Adrenal gland (tissue), 5 donors: ENCODE measurements around the gene RND3.

Source experiments
- CTCF ChIP-seq, 6 experiments: fragments of 450-650 bp in 4 of 6; fragments of 200-600 bp in 2 of 6; sonication (generic) in 1 of 6; IDR thresholded peaks; 1 replicate in 5 of 6; 2 replicates in 1 of 6; pipeline versions ENCODE4 v1.5.1 to v1.8.0; 2016 to 2021; ENCODE audit warnings: antibody characterized with exemption in 6 of 6, mild to moderate bottlenecking in 2 of 6, moderate library complexity in 1 of 6
- POLR2A ChIP-seq, 2 donors: fragments of 450-650 bp; IDR thresholded peaks; one replicate each; pipeline ENCODE4 v1.6.1; 2017; ENCODE audit warnings: antibody characterized with exemption in 2 of 2, mild to moderate bottlenecking in 2 of 2, moderate library complexity in 1 of 2
- donor health status: DM: no; HTN: no; CAD: no.

- no peak for TF ChIP-seq CTCF (IDR thresholded peaks at IDR 0.05)
- TF ChIP-seq POLR2A (IDR thresholded peaks at IDR 0.05): no peak
Measured at GRCh38 chr2:150528861-150529801, 41.7 kb upstream of the RND3 start.
